Endothelial cell of umbilical vein (primary cell): ENCODE results near the gene MAPKBP1. TPM values are rescaled to one million over a fixed set of nuclear protein-coding genes. Genes with fewer than 3 reads are reported as not detected.

ENCODE experiments used
- BruUV-seq: library from RNA; stranded (reverse); fragments of 400-500 nt; replicated peaks from 2 replicates; lab custom pipeline; 2021; lab: Mats Ljungman, UMichigan
- CTCF ChIA-PET: fragments of 300-600, 350-600 bp; sonication (Branson Sonifier 250); formaldehyde crosslinking; loops from one replicate; lab custom pipeline; 2021; ENCODE audit warnings: antibody characterized with exemption, inconsistent platforms; lab: Charles Lee
- POLR2A ChIA-PET: fragments of 300-600, 350-600 bp; sonication (Branson Sonifier 250); formaldehyde crosslinking; loops from one replicate; lab custom pipeline; 2021; ENCODE audit warnings: antibody characterized with exemption, inconsistent platforms; lab: Charles Lee
- DNase-seq: peaks from one replicate; pipeline ENCODE4 v3.0.0-alpha.2; 2011; ENCODE audit warnings: low read depth, low spot score
- FAIRE-seq: peaks from 2 replicates; lab custom pipeline; 2011; peaks lifted over from hg19 to GRCh38; lab: Jason Lieb, UNC
- H2AFZ ChIP-seq: 2 replicates; pipeline ENCODE4 v1.6.0; 2012; ENCODE audit warnings: low read depth, low read length, control low read depth, inconsistent platforms
- H3K27ac ChIP-seq: 2 replicates; pipeline ENCODE4 v1.5.1; 2011; ENCODE audit warnings: low read depth, mild to moderate bottlenecking, control low read depth, low read length, moderate library complexity; ENCODE audit not compliant: insufficient read depth
- H3K27me3 ChIP-seq, 2 experiments: 2 replicates each; pipeline versions ENCODE4 v1.6.0 to v1.6.1; 2011; ENCODE audit warnings: low read length in 2 of 2, mixed read lengths in 1 of 2; ENCODE audit not compliant: control insufficient read depth in 2 of 2, insufficient read depth in 2 of 2
- H3K36me3 ChIP-seq, 2 experiments: 2 replicates in 1 of 2; 3 replicates in 1 of 2; pipeline ENCODE4 v1.5.1; 2011; ENCODE audit warnings: low read length in 2 of 2, mild to moderate bottlenecking in 1 of 2, moderate library complexity in 1 of 2; ENCODE audit not compliant: control insufficient read depth in 2 of 2, insufficient read depth in 2 of 2; ENCODE audit errors: extremely low read depth in 1 of 2
- H3K4me1 ChIP-seq: 3 replicates; pipeline ENCODE4 v1.5.1; 2011; ENCODE audit warnings: mild to moderate bottlenecking, low read length; ENCODE audit not compliant: control insufficient read depth, insufficient read depth; ENCODE audit errors: extremely low read depth
- H3K4me2 ChIP-seq: 2 replicates; pipeline ENCODE4 v1.6.1; 2011; ENCODE audit warnings: low read length, control low read depth, mixed read lengths; ENCODE audit not compliant: insufficient read depth
- H3K4me3 ChIP-seq, 3 experiments: fragments of 200-600 bp in 1 of 3; sonication (generic), shearing (Covaris generic) in 1 of 3; replicated peaks in 1 of 3; 2 replicates each; pipeline ENCODE4 v1.5.1; 2011 to 2016; ENCODE audit warnings: control low read depth in 3 of 3, low read length in 3 of 3, mild to moderate bottlenecking in 2 of 3, inconsistent platforms in 1 of 3, low read depth in 1 of 3, moderate library complexity in 1 of 3; ENCODE audit not compliant: insufficient read depth in 1 of 3
- H3K79me2 ChIP-seq: 2 replicates; pipeline ENCODE4 v1.6.0; 2012; ENCODE audit warnings: low read length, inconsistent platforms; ENCODE audit not compliant: control insufficient read depth, insufficient read depth
- H3K9ac ChIP-seq: replicated peaks from 2 replicates; pipeline ENCODE3; 2011; ENCODE audit warnings: low read length, control low read depth; ENCODE audit not compliant: insufficient read depth; ENCODE audit errors: extremely low read depth
- H3K9me1 ChIP-seq: replicated peaks from 3 replicates; pipeline ENCODE4 v1.6.0; 2011; ENCODE audit warnings: mild to moderate bottlenecking, low read length; ENCODE audit not compliant: control insufficient read depth, insufficient read depth; ENCODE audit errors: extremely low read depth
- H3K9me3 ChIP-seq: replicated peaks from 2 replicates; pipeline ENCODE4 v1.5.1; 2012; ENCODE audit warnings: low read length, inconsistent platforms; ENCODE audit not compliant: control insufficient read depth, insufficient read depth
- H4K20me1 ChIP-seq: replicated peaks from 2 replicates; pipeline ENCODE3; 2011; ENCODE audit warnings: mild to moderate bottlenecking, low read length; ENCODE audit not compliant: control insufficient read depth, insufficient read depth; ENCODE audit errors: extremely low read depth
- CTCF ChIP-seq, 2 donors: IDR thresholded peaks; 1 replicate in 1 of 2; 2 replicates in 1 of 2; pipeline ENCODE4 v1.5.1; 2011; ENCODE audit warnings: low read length in 2 of 2, mild to moderate bottlenecking in 2 of 2, moderate library complexity in 2 of 2, control low read depth in 1 of 2, inconsistent platforms in 1 of 2, low read depth in 1 of 2; ENCODE audit not compliant: insufficient read depth in 1 of 2; ENCODE audit errors: extremely low read depth in 1 of 2
- EZH2 ChIP-seq: IDR thresholded peaks from 2 replicates; pipeline ENCODE4 v1.6.1; 2012; ENCODE audit warnings: borderline replicate concordance, low read depth, mild to moderate bottlenecking, moderate library complexity, low read length, inconsistent platforms; ENCODE audit not compliant: severe bottlenecking
- FOS ChIP-seq: IDR thresholded peaks from 2 replicates; pipeline ENCODE4 v1.6.1; 2011; ENCODE audit warnings: mild to moderate bottlenecking, low read length, moderate library complexity, borderline replicate concordance; ENCODE audit not compliant: insufficient read depth
- GATA2 ChIP-seq: IDR thresholded peaks from 2 replicates; pipeline ENCODE4 v1.7.0; 2011; ENCODE audit warnings: low read depth, mild to moderate bottlenecking, moderate library complexity, mixed read lengths, low read length; ENCODE audit not compliant: insufficient read length, insufficient read depth
- JUN ChIP-seq: IDR thresholded peaks from 2 replicates; pipeline ENCODE4 v1.6.1; 2011; ENCODE audit warnings: borderline replicate concordance, low read depth; ENCODE audit not compliant: insufficient read length, insufficient read depth
- MAX ChIP-seq: IDR thresholded peaks from 2 replicates; pipeline ENCODE4 v1.6.1; 2011; ENCODE audit not compliant: insufficient read depth, insufficient read length
- MYC ChIP-seq: IDR thresholded peaks from one replicate; pipeline ENCODE4 v1.6.1; 2011; ENCODE audit warnings: mild to moderate bottlenecking, low read depth, low read length
- POLR2A ChIP-seq: IDR thresholded peaks from 2 replicates; pipeline ENCODE4 v1.6.1; 2012; ENCODE audit warnings: low read depth, mild to moderate bottlenecking, control low read depth, low read length
- POLR2AphosphoS5 ChIP-seq: IDR thresholded peaks from 2 replicates; pipeline ENCODE4 v1.6.1; 2012; ENCODE audit warnings: low read depth, mild to moderate bottlenecking, control low read depth, low read length, moderate library complexity; ENCODE audit not compliant: insufficient read depth
- dilution Hi-C: fragments of 300-500 bp; cut with MboI; formaldehyde crosslinking; loops from one replicate; pipeline ENCODE4 v1.15.0; 2019; ENCODE audit warnings: low sequenced_read_pairs; ENCODE audit not compliant: extremely low pct_ligation_motif_present
- intact Hi-C: fragments of 100-400 bp; cut with micrococcal nuclease; formaldehyde crosslinking; loops from one replicate; pipeline ENCODE4 v1.10.0; 2022
- polyA plus RNA-seq, 4 experiments: library from polyadenylated mRNA; depleted of rRNA in 3 of 4; stranded (reverse) in 3 of 4; unstranded in 1 of 4; fragments of >200 nt; gene quantifications; 2 replicates each; pipeline versions ENCODE4 v1.2.1 to v1.2.3, GENCODE V29; 2011 to 2012; ENCODE audit warnings: missing spikeins in 1 of 4
- total RNA-seq: library from RNA; stranded (reverse); gene quantifications from 2 replicates; pipeline ENCODE4 v1.2.3, GENCODE V29; 2021

MAPKBP1 gene
- total and polyA plus RNA-seq, 2 donors (not counting 3 experiments of a cell fraction or from before 2014, with no cell fraction given): 12.3 to 55.8 TPM

GRCh38 chr15:41774882-41775417 is 666 bp downstream of the MAPKBP1 start:
- Histone ChIP-seq H2AFZ (peak overlapping the region; percentile 11), H3K4me1 (peaks cover 61% of the 10 kb centered on the region), H3K4me3 (peak overlapping the region; percentile 35 to 69 (median 56)), H3K27me3 (no peaks in the 10 kb centered on the region), H3K4me2 (peak overlapping the region; percentile 99), H3K79me2 (peaks cover 43% of the 10 kb centered on the region), H3K27ac (peak overlapping the region; percentile 48), H3K36me3 (no peaks in the 10 kb centered on the region), H3K9ac (peak overlapping the region; percentile 75), H3K9me3 (no peaks in the 10 kb centered on the region), H4K20me1 (no peaks in the 10 kb centered on the region), H3K9me1 (no peaks in the 10 kb centered on the region)
- CTCF ChIA-PET: interaction anchor here (1.1 to 13.5 kb wide), 10 partner anchors 8 to 171 kb away, joined by 4 to 754 read pairs (median 24); no protein-coding TSS in a partner anchor
- BruUV-seq: TSS peak; percentile 7
- peak; percentile 21 for FAIRE-seq
- POLR2A ChIA-PET: interaction anchor here (1.0 to 1.3 kb wide), 3 partner anchors 27 to 42 kb away, joined by 3 to 4 read pairs (median 3); no protein-coding TSS in a partner anchor
- intact Hi-C loops: loop anchor here (1.0 to 5.0 kb wide), 10 partner anchors 16 to 308 kb away; partner anchors contain the start of genes EHD4, JMJD7 and SPTBN5
- TF ChIP-seq MYC: no peak
- dilution Hi-C loops: no loop called here
- no peak for DNase-seq

- no peaks in the 10 kb centered on the region for H3K9me1 ChIP-seq
- H4K20me1 ChIP-seq: no peaks in the 10 kb centered on the region
- peaks cover 68% of the 10 kb centered on the region for H3K4me1 ChIP-seq
- POLR2A ChIA-PET: no interaction called here
- CTCF ChIA-PET: interaction anchor here (3.7 to 13.5 kb wide), 3 partner anchors 18 to 80 kb away, joined by 25 to 754 read pairs (median 219); no protein-coding TSS in a partner anchor
- H3K36me3 ChIP-seq: no peaks in the 10 kb centered on the region
- intact Hi-C loops (loop anchor here (2.0 kb wide), 1 partner anchor 119 kb away; the partner anchor contains the start of gene SPTBN5), dilution Hi-C loops (no loop called here)
- no peak overlapping the region for H2AFZ ChIP-seq
- H3K27ac ChIP-seq: peak overlapping the region; percentile 48
- H3K9ac ChIP-seq: peak overlapping the region; percentile 75
- peaks cover 50% of the 10 kb centered on the region for H3K79me2 ChIP-seq
- peak overlapping the region; percentile 35 to 69 (median 56) for H3K4me3 ChIP-seq
- TF ChIP-seq POLR2A (no peak), POLR2AphosphoS5 (no peak), FOS (no peak), CTCF (IDR thresholded peaks at IDR 0.05; ENCODE audit: extremely low read depth in 1 of 2, insufficient read depth in 1 of 2, low read depth in 1 of 2, low read length in 2 of 2) (no peak), EZH2 (no peak), JUN (no peak), GATA2 (no peak), MYC (no peak), MAX (no peak)
- DNase-seq (no peak), FAIRE-seq (no peak)
- H3K9me3 ChIP-seq: no peaks in the 10 kb centered on the region
- no peaks in the 10 kb centered on the region for H3K27me3 ChIP-seq
- peak overlapping the region; percentile 99 for H3K4me2 ChIP-seq
- no TSS peak for BruUV-seq
Observed at GRCh38 chr15:41775651-41776050, 1.4 kb downstream of the MAPKBP1 start.
